Lower lobe of right lung (tissue), 2 donors: ENCODE results near the gene SIL1. TPM values are rescaled to one million over a fixed set of nuclear protein-coding genes. Genes with fewer than 3 reads are reported as not detected.
"Not testable (repeated sequence)": the region's sequence is repeated elsewhere in the genome, so short reads cannot be mapped to it uniquely, and the experiment has no call there.

Experiments
- ATAC-seq, 2 donors: fragments of 200-7000 bp; cut with Tn5 transposase; one replicate each; pipeline ENCODE4 v1.9.1; 2020 to 2022; ENCODE audit warnings: mild to moderate bottlenecking in 2 of 2, moderate library complexity in 2 of 2
- DNase-seq: peaks from one replicate; pipeline ENCODE4 v3.0.0-alpha.2; 2020
- H3K27ac ChIP-seq: fragments of 200-600 bp; one replicate; pipeline ENCODE4 v1.8.0; 2022
- H3K27me3 ChIP-seq: fragments of 200-600 bp; one replicate; pipeline ENCODE4 v1.8.0; 2022; ENCODE audit warnings: low read depth
- H3K36me3 ChIP-seq: fragments of 200-600 bp; one replicate; pipeline ENCODE4 v1.8.0; 2022; ENCODE audit warnings: mild to moderate bottlenecking
- H3K4me1 ChIP-seq: fragments of 200-600 bp; one replicate; pipeline ENCODE4 v1.8.0; 2022
- H3K4me3 ChIP-seq: fragments of 200-600 bp; one replicate; pipeline ENCODE4 v1.8.0; 2022; ENCODE audit warnings: mild to moderate bottlenecking
- H3K9me3 ChIP-seq: fragments of 200-600 bp; one replicate; pipeline ENCODE4 v1.8.0; 2022
- intact Hi-C: fragments of 100-400 bp; cut with DNase I; formaldehyde crosslinking; loops from one replicate; pipeline ENCODE4 v1.11.0; 2022
- total RNA-seq: library from RNA; stranded (reverse); fragmentation: NEBNext Ultra II Directional; extraction: Animal tissue kit (Norgen Biotek cat#: 25700); gene quantifications from one replicate; pipeline ENCODE4 v1.2.1, GENCODE V29; 2021
- TF ChIP-seq, protein P1 (sequence below): fragments of 200-600 bp; IDR thresholded peaks from one replicate; pipeline ENCODE4 v1.8.0; 2022; ENCODE audit warnings: antibody characterized with exemption, mild to moderate bottlenecking
- donor health status: DM: no; HTN: yes; CAD: no; lungs with severe emphysema.

SIL1 gene
- total RNA-seq, 1 donor from 2014 or later = 40.6 TPM

DNA sequence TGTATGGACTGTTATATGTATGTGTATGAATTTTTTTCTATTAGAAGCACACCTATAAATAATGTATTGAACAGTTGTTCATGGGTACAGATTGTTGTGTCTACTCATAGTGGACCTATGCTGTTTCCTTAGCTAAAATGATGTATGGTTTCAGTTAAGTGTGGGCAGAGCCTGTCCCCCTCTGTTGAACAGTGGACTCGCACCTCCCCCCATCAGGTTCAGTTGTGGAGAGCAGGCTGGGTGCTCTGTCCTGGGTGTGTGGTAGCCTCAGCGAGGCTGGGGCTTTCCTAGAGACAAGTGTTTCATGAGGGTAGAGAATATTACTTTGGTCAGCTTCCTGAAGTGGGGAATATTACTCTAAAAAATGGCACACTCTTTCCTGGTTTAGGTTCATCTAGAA is 275.7 kb downstream of the SIL1 start:
- peaks cover 68% of the 10 kb centered on the region for H3K36me3 ChIP-seq
- no peak overlapping the region for H3K27ac ChIP-seq
- H3K27me3 ChIP-seq = no peaks in the 10 kb centered on the region
- no peaks in the 10 kb centered on the region for H3K9me3 ChIP-seq
- H3K4me3 ChIP-seq = no peak overlapping the region
- H3K4me1 ChIP-seq = peaks cover under 1% of the 10 kb centered on the region
- TF ChIP-seq, protein P1, sequence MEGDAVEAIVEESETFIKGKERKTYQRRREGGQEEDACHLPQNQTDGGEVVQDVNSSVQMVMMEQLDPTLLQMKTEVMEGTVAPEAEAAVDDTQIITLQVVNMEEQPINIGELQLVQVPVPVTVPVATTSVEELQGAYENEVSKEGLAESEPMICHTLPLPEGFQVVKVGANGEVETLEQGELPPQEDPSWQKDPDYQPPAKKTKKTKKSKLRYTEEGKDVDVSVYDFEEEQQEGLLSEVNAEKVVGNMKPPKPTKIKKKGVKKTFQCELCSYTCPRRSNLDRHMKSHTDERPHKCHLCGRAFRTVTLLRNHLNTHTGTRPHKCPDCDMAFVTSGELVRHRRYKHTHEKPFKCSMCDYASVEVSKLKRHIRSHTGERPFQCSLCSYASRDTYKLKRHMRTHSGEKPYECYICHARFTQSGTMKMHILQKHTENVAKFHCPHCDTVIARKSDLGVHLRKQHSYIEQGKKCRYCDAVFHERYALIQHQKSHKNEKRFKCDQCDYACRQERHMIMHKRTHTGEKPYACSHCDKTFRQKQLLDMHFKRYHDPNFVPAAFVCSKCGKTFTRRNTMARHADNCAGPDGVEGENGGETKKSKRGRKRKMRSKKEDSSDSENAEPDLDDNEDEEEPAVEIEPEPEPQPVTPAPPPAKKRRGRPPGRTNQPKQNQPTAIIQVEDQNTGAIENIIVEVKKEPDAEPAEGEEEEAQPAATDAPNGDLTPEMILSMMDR = no peak
- no peak for DNase-seq
- intact Hi-C loops = no loop called here
- ATAC-seq = no peak

DNA sequence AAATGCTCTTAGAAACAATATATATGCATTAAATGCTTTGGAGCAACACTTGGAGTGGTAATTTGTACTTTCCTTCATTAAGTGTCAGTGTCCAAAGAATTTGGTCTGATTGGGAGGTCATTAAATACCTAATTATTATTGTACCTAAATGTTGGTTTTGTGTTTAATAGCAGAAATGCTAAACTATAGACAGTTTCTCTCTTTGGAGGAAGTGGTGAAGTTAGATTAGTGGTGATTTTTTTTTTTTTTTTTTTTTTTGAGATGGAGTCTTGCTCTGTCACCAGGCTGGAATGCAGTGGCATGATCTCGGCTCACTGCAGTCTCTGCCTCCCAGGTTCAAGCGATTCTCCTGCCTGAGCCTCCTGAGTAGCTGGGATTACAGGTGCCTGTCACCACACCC is 276.8 kb downstream of the SIL1 start:
- DNase-seq, H3K27ac ChIP-seq, ATAC-seq, H3K4me3 ChIP-seq, H3K9me3 ChIP-seq, H3K4me1 ChIP-seq, intact Hi-C loops, H3K27me3 ChIP-seq: not testable (repeated sequence)
- H3K36me3 ChIP-seq = peaks cover 57% of the 10 kb centered on the region

DNA sequence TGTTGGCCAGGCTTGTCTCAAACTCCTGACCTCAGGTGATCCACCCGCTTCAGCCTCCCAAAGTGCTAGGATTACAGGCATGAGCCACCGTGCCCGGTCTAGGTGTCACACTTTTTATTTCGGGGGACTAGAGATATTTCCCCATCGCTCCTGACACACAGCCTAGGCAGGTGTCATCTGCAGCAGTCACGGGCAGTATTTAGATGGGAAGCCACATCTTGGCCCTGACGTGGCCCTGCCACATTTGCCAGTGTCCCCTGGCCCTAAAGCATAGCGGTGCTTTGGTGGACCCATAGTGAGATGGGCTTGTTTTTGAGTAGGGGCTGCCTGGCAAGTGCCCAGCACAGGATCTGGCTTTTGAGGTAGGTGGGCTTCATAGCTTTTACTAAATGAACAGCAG is 278.0 kb downstream of the SIL1 start:
- Histone ChIP-seq H3K27ac (no peak overlapping the region), H3K4me3 (no peak overlapping the region), H3K4me1 (no peaks in the 10 kb centered on the region), H3K36me3 (peaks cover 53% of the 10 kb centered on the region), H3K9me3 (no peaks in the 10 kb centered on the region), H3K27me3 (no peaks in the 10 kb centered on the region)
- intact Hi-C loops = no loop called here
- TF ChIP-seq, protein P1 = no peak
- no peak for ATAC-seq
- no peak for DNase-seq

DNA sequence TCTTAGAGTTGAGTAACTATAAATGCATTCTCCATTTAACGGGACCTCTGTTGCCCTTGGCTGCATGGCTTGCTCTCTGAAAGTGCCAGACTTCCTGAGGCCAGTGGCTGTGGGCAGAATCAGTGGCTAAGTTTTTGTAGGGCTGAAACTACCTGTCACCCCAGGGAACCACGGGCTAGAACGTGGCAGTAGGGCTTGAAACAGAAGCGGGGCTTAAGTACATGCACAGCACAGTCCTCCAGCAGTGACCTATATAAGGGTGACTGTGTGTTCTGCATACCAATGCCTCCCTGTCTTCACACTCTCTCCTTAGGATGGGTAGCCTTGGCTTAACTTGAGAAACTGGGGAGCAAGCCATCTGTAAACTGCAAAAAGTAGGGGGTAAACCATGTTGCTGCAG is 279.5 kb downstream of the SIL1 start:
- TF ChIP-seq, protein P1 = no peak
- H3K4me1 ChIP-seq = no peaks in the 10 kb centered on the region
- no peaks in the 10 kb centered on the region for H3K9me3 ChIP-seq
- DNase-seq (no peak), ATAC-seq (no peak)
- H3K4me3 ChIP-seq = no peak overlapping the region
- peaks cover 49% of the 10 kb centered on the region for H3K36me3 ChIP-seq
- H3K27ac ChIP-seq = no peak overlapping the region
- no peaks in the 10 kb centered on the region for H3K27me3 ChIP-seq
- intact Hi-C loops = no loop called here

DNA sequence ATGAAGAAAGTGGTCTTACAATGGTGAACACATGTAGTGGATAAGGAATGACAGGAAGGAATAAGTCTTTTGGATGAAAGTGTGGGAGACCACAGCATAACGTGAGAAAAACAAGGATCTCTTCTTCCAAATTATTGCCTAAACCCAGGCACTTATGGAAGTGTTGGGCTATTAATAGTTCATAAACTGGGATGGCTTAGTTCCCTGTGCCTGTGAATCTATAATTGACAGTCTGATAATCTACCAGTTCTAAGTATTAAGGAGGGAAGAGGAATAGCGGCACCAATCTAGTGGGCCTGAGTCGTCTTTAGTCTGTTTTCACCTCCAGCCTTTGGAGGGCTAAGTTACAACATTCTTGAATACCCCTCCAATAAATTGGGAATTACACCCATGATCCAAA is 283.8 kb downstream of the SIL1 start:
- Histone ChIP-seq H3K4me1 (no peaks in the 10 kb centered on the region), H3K9me3 (no peaks in the 10 kb centered on the region), H3K4me3 (no peak overlapping the region), H3K27ac (no peak overlapping the region), H3K27me3 (no peaks in the 10 kb centered on the region), H3K36me3 (peaks cover 63% of the 10 kb centered on the region)
- no peak for ATAC-seq
- DNase-seq = no peak
- intact Hi-C loops = no loop called here
- TF ChIP-seq, protein P1 = no peak

DNA sequence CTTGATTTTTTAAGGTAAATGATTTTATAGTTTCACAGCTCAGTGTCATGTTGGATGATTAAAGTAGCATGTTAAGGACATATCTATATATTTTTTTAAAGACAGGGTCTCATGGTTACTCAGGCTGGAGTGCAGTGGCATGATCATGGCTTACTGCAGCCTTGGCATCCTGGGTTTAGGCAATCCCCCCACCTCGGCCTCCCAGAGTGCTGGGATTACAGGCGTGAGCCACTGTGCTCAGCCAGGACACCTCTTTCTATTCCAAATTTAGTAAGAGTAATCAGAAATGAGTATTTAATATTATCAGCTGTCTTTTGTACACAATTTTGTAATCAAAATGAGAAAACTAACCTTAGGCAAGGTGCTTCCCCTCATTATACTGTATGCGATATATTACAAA is 284.4 kb downstream of the SIL1 start:
- Histone ChIP-seq H3K27me3 (no peaks in the 10 kb centered on the region), H3K36me3 (peaks cover 60% of the 10 kb centered on the region), H3K9me3 (no peaks in the 10 kb centered on the region), H3K4me3 (no peak overlapping the region), H3K4me1 (no peaks in the 10 kb centered on the region), H3K27ac (no peak overlapping the region)
- no peak for ATAC-seq
- TF ChIP-seq, protein P1 = no peak
- no peak for DNase-seq
- intact Hi-C loops = no loop called here
